SU-DHL-6 (cell line): Measurements from ENCODE around the gene CRYGC.
"Not testable (repeated sequence)": the region's sequence is repeated elsewhere in the genome, so short reads cannot be mapped to it uniquely, and the experiment has no call there.

ENCODE experiments used
- H2AFZ ChIP-seq: fragments of 200-600 bp; sonication (generic); 2 replicates; pipeline ENCODE4 v1.6.1; 2014; ENCODE audit warnings: low read depth, mild to moderate bottlenecking, moderate library complexity, mixed read lengths, antibody characterized with exemption, low read length; ENCODE audit not compliant: severe bottlenecking
- H3F3A ChIP-seq: fragments of 200-600 bp; shearing (Covaris generic); 2 replicates; pipeline ENCODE4 v1.6.0; 2016; ENCODE audit warnings: antibody characterized with exemption, mild to moderate bottlenecking; ENCODE audit not compliant: insufficient read depth
- H3K27ac ChIP-seq: fragments of 200-600 bp; sonication (generic); 2 replicates; pipeline ENCODE4 v1.5.1; 2016; ENCODE audit warnings: low read depth, mild to moderate bottlenecking, low read length, moderate library complexity, mixed read lengths
- H3K27me3 ChIP-seq: fragments of 200-600 bp; sonication (generic), shearing (Covaris generic); 2 replicates; pipeline ENCODE4 v1.6.0; 2014; ENCODE audit warnings: mild to moderate bottlenecking, low read length
- H3K36me3 ChIP-seq: fragments of 200-600 bp; sonication (generic); 2 replicates; pipeline ENCODE4 v1.6.1; 2014; ENCODE audit warnings: mild to moderate bottlenecking, low read length, mixed read lengths
- H3K4me2 ChIP-seq: fragments of 300-600, 200-600 bp; shearing (Covaris generic), sonication (generic); 2 replicates; pipeline ENCODE4 v1.6.0; 2014; ENCODE audit warnings: low read length, low read depth, mild to moderate bottlenecking; ENCODE audit not compliant: poor library complexity, severe bottlenecking
- H3K4me3 ChIP-seq: fragments of 200-600 bp; sonication (generic); 2 replicates; pipeline ENCODE4 v1.5.1; 2014; ENCODE audit warnings: antibody characterized with exemption, low read length, mild to moderate bottlenecking, mixed read lengths; ENCODE audit not compliant: insufficient read depth, poor library complexity, severe bottlenecking
- H3K79me2 ChIP-seq: fragments of 200-600 bp; sonication (generic); 2 replicates; pipeline ENCODE4 v1.6.1; 2014; ENCODE audit warnings: mild to moderate bottlenecking, low read length, moderate library complexity; ENCODE audit not compliant: insufficient read depth
- H3K9ac ChIP-seq: fragments of 200-600 bp; sonication (generic); 2 replicates; pipeline ENCODE4 v1.7.0; 2014; ENCODE audit warnings: mild to moderate bottlenecking, low read length
- H3K9me2 ChIP-seq: fragments of 200-600 bp; sonication (generic); replicated peaks from 2 replicates; pipeline ENCODE4 v1.6.1; 2014; ENCODE audit warnings: low read length; ENCODE audit not compliant: insufficient read depth
- H3K9me3 ChIP-seq: fragments of 200-600 bp; sonication (generic); 2 replicates; pipeline ENCODE4 v1.6.1; 2014; ENCODE audit warnings: low read length, mixed read lengths; ENCODE audit not compliant: insufficient read depth
- H4K20me1 ChIP-seq: fragments of 200-600 bp; sonication (generic); 2 replicates; pipeline ENCODE4 v1.6.1; 2014; ENCODE audit warnings: low read depth, mild to moderate bottlenecking, antibody characterized with exemption, low read length, moderate library complexity, mixed read lengths
- CTCF ChIP-seq: fragments of 200-600 bp; sonication (generic); IDR thresholded peaks from one replicate; pipeline ENCODE4 v1.5.1; 2017; ENCODE audit warnings: antibody characterized with exemption, mild to moderate bottlenecking, low read length, moderate library complexity; ENCODE audit not compliant: insufficient read depth, poor library complexity, severe bottlenecking
- EZH2phosphoT487 ChIP-seq: fragments of 200-600 bp; sonication (generic), shearing (Covaris generic); conservative IDR thresholded peaks from 2 replicates; pipeline ENCODE4 v1.6.1; 2018; ENCODE audit warnings: mild to moderate bottlenecking, antibody characterized with exemption, low read length, moderate library complexity, mixed read lengths

Gene CRYGC

GRCh38 chr2:208103616-208104015 is 26.0 kb downstream of the CRYGC start:
- no peak overlapping the region for H3K27ac ChIP-seq
- H3K9me2 ChIP-seq, result no peaks in the 10 kb centered on the region
- H3K36me3 ChIP-seq, result no peaks in the 10 kb centered on the region
- no peak overlapping the region for H3K9ac ChIP-seq
- H4K20me1 ChIP-seq, result no peaks in the 10 kb centered on the region
- no peak overlapping the region for H2AFZ ChIP-seq
- no peaks in the 10 kb centered on the region for H3K27me3 ChIP-seq
- H3K4me3 ChIP-seq, result no peak overlapping the region
- H3K79me2 ChIP-seq, result no peaks in the 10 kb centered on the region
- H3F3A ChIP-seq, result no peaks in the 10 kb centered on the region
- H3K4me2 ChIP-seq, result no peak overlapping the region
- no peak for TF ChIP-seq CTCF
- H3K9me3 ChIP-seq, result no peaks in the 10 kb centered on the region

- Histone ChIP-seq H3K4me3 (no peak overlapping the region), H3K79me2 (no peaks in the 10 kb centered on the region), H3K9me3 (no peaks in the 10 kb centered on the region), H3K27ac (no peak overlapping the region), H4K20me1 (no peaks in the 10 kb centered on the region), H3K4me2 (no peak overlapping the region), H3K9ac (no peak overlapping the region), H3K27me3 (no peaks in the 10 kb centered on the region), H2AFZ (no peak overlapping the region), H3K9me2 (no peaks in the 10 kb centered on the region), H3K36me3 (no peaks in the 10 kb centered on the region), H3F3A (no peaks in the 10 kb centered on the region)
- no peak for TF ChIP-seq CTCF
Observed at GRCh38 chr2:208101716-208102631, 27.7 kb downstream of the CRYGC start.

GRCh38 chr2:208099682-208100470 is 29.8 kb downstream of the CRYGC start:
- Histone ChIP-seq H3K4me3 (no peak overlapping the region), H3K79me2 (no peaks in the 10 kb centered on the region), H2AFZ (no peak overlapping the region), H3K4me2 (no peak overlapping the region), H3K9ac (no peak overlapping the region), H3K9me2 (no peaks in the 10 kb centered on the region), H3K27ac (no peak overlapping the region), H3K9me3 (no peaks in the 10 kb centered on the region), H3K27me3 (no peaks in the 10 kb centered on the region; the same call in 1 of the 2 replicates), H3K36me3 (no peaks in the 10 kb centered on the region), H3F3A (no peaks in the 10 kb centered on the region), H4K20me1 (no peaks in the 10 kb centered on the region)
- TF ChIP-seq CTCF, result no peak
- TF ChIP-seq EZH2phosphoT487, result no peak

- not testable (repeated sequence) for H3K27me3 ChIP-seq, H3K4me2 ChIP-seq, H3K79me2 ChIP-seq, H3K27ac ChIP-seq, H3F3A ChIP-seq, H4K20me1 ChIP-seq, H3K9ac ChIP-seq, H2AFZ ChIP-seq, H3K9me3 ChIP-seq, H3K36me3 ChIP-seq, H3K9me2 ChIP-seq, H3K4me3 ChIP-seq
Observed at GRCh38 chr2:208098701-208099100, 30.9 kb downstream of the CRYGC start.
